T-helper 1 cell treated with Interleukin-12 subunit alpha and Interleukin-12 subunit beta and Interleukin-4 antibody, amounts not matched to agents 30 μg/mL and 1 μg/mL, for 36 hours (primary cell): ENCODE data around the gene GATB.

ENCODE experiments used
- H3K27ac Mint-ChIP-seq: one replicate; pipeline ENCODE4 v1.8.0; 2021; ENCODE audit warnings: mild to moderate bottlenecking, mixed read lengths
- H3K27me3 Mint-ChIP-seq: one replicate; pipeline ENCODE4 v1.8.0; 2021; ENCODE audit warnings: low read depth, mixed read lengths
- H3K36me3 Mint-ChIP-seq: one replicate; pipeline ENCODE4 v1.8.0; 2021; ENCODE audit warnings: low read depth, mixed read lengths
- H3K4me1 Mint-ChIP-seq: one replicate; pipeline ENCODE4 v1.8.0; 2021; ENCODE audit warnings: low read depth, mixed read lengths
- H3K4me3 Mint-ChIP-seq: one replicate; pipeline ENCODE4 v1.8.0; 2021; ENCODE audit warnings: mild to moderate bottlenecking, moderate library complexity, mixed read lengths
- H3K9me3 Mint-ChIP-seq: one replicate; pipeline ENCODE4 v1.8.0; 2021; ENCODE audit warnings: mixed read lengths

Gene GATB

GRCh38 chr4:151729731-151730559, 30.9 kb downstream of the GATB start:
- Mint-ChIP-seq H3K27ac (no peak overlapping the region), H3K4me1 (peaks cover 12% of the 10 kb centered on the region), H3K9me3 (peaks cover 7% of the 10 kb centered on the region), H3K36me3 (peaks cover 4% of the 10 kb centered on the region), H3K27me3 (no peaks in the 10 kb centered on the region), H3K4me3 (no peak overlapping the region)

- no peaks in the 10 kb centered on the region for H3K27me3 Mint-ChIP-seq
- H3K27ac Mint-ChIP-seq: no peak overlapping the region
- no peaks in the 10 kb centered on the region for H3K9me3 Mint-ChIP-seq
- H3K36me3 Mint-ChIP-seq: peaks cover 4% of the 10 kb centered on the region
- peaks cover 12% of the 10 kb centered on the region for H3K4me1 Mint-ChIP-seq
- H3K4me3 Mint-ChIP-seq: no peak overlapping the region
Observed at GRCh38 chr4:151728679-151729078, 32.1 kb downstream of the GATB start.

- H3K27ac Mint-ChIP-seq: no peak overlapping the region
- H3K4me3 Mint-ChIP-seq: no peak overlapping the region
- peaks cover 4% of the 10 kb centered on the region for H3K36me3 Mint-ChIP-seq
- no peaks in the 10 kb centered on the region for H3K27me3 Mint-ChIP-seq
- peaks cover 9% of the 10 kb centered on the region for H3K4me1 Mint-ChIP-seq
- no peaks in the 10 kb centered on the region for H3K9me3 Mint-ChIP-seq
Observed at GRCh38 chr4:151728006-151728405, 32.8 kb downstream of the GATB start.

- Mint-ChIP-seq H3K27me3 (no peaks in the 10 kb centered on the region), H3K27ac (no peak overlapping the region), H3K36me3 (peaks cover 3% of the 10 kb centered on the region), H3K4me3 (no peak overlapping the region), H3K4me1 (peaks cover 6% of the 10 kb centered on the region), H3K9me3 (no peaks in the 10 kb centered on the region)
Observed at GRCh38 chr4:151727365-151727764, 33.4 kb downstream of the GATB start.

- Mint-ChIP-seq H3K4me1 (peaks cover 2% of the 10 kb centered on the region), H3K36me3 (peaks cover 3% of the 10 kb centered on the region), H3K4me3 (no peak overlapping the region), H3K27ac (no peak overlapping the region), H3K27me3 (no peaks in the 10 kb centered on the region), H3K9me3 (no peaks in the 10 kb centered on the region)
Observed at GRCh38 chr4:151725087-151725486, 35.7 kb downstream of the GATB start.

- Mint-ChIP-seq H3K27me3 (no peaks in the 10 kb centered on the region), H3K36me3 (no peaks in the 10 kb centered on the region), H3K4me1 (no peaks in the 10 kb centered on the region), H3K9me3 (no peaks in the 10 kb centered on the region), H3K4me3 (no peak overlapping the region), H3K27ac (no peak overlapping the region)
Observed at GRCh38 chr4:151721916-151722315, 38.9 kb downstream of the GATB start.

GRCh38 chr4:151721466-151721865, 39.3 kb downstream of the GATB start:
- Mint-ChIP-seq H3K4me3 (no peak overlapping the region), H3K4me1 (no peaks in the 10 kb centered on the region), H3K36me3 (no peaks in the 10 kb centered on the region)

GRCh38 chr4:151719956-151720334, 40.9 kb downstream of the GATB start:
- no peaks in the 10 kb centered on the region for H3K36me3 Mint-ChIP-seq
- H3K4me3 Mint-ChIP-seq: no peak overlapping the region
- H3K27ac Mint-ChIP-seq: no peak overlapping the region
- H3K4me1 Mint-ChIP-seq: no peaks in the 10 kb centered on the region
- H3K27me3 Mint-ChIP-seq: no peaks in the 10 kb centered on the region
- no peaks in the 10 kb centered on the region for H3K9me3 Mint-ChIP-seq

More at GRCh38 chr4:151721466-151721865, 39.3 kb downstream of the GATB start:
- no peak overlapping the region for H3K27ac Mint-ChIP-seq
- no peaks in the 10 kb centered on the region for H3K9me3 Mint-ChIP-seq
- no peaks in the 10 kb centered on the region for H3K27me3 Mint-ChIP-seq

GRCh38 chr4:151718984-151719955, 41.5 kb downstream of the GATB start:
- no peaks in the 10 kb centered on the region for H3K9me3 Mint-ChIP-seq
- no peaks in the 10 kb centered on the region for H3K36me3 Mint-ChIP-seq

GRCh38 chr4:151717909-151718628, 42.7 kb downstream of the GATB start:
- Mint-ChIP-seq H3K9me3 (no peaks in the 10 kb centered on the region), H3K4me3 (no peak overlapping the region), H3K4me1 (no peaks in the 10 kb centered on the region), H3K27ac (no peak overlapping the region), H3K27me3 (no peaks in the 10 kb centered on the region), H3K36me3 (no peaks in the 10 kb centered on the region)

More at GRCh38 chr4:151718984-151719955, 41.5 kb downstream of the GATB start:
- H3K4me1 Mint-ChIP-seq: no peaks in the 10 kb centered on the region
- no peaks in the 10 kb centered on the region for H3K27me3 Mint-ChIP-seq
- no peak overlapping the region for H3K4me3 Mint-ChIP-seq
- no peak overlapping the region for H3K27ac Mint-ChIP-seq

GRCh38 chr4:151717314-151717713, 43.5 kb downstream of the GATB start:
- no peak overlapping the region for H3K27ac Mint-ChIP-seq
- H3K27me3 Mint-ChIP-seq: no peaks in the 10 kb centered on the region
- H3K4me1 Mint-ChIP-seq: no peaks in the 10 kb centered on the region
- H3K4me3 Mint-ChIP-seq: no peak overlapping the region
- no peaks in the 10 kb centered on the region for H3K36me3 Mint-ChIP-seq
- no peaks in the 10 kb centered on the region for H3K9me3 Mint-ChIP-seq

- H3K4me3 Mint-ChIP-seq: no peak overlapping the region
- H3K27me3 Mint-ChIP-seq: no peaks in the 10 kb centered on the region
- H3K4me1 Mint-ChIP-seq: no peaks in the 10 kb centered on the region
- no peaks in the 10 kb centered on the region for H3K36me3 Mint-ChIP-seq
- H3K27ac Mint-ChIP-seq: no peak overlapping the region
- no peaks in the 10 kb centered on the region for H3K9me3 Mint-ChIP-seq
Observed at GRCh38 chr4:151716324-151716723, 44.5 kb downstream of the GATB start.

GRCh38 chr4:151715881-151716280, 44.9 kb downstream of the GATB start:
- Mint-ChIP-seq H3K27me3 (no peaks in the 10 kb centered on the region), H3K27ac (no peak overlapping the region), H3K4me1 (no peaks in the 10 kb centered on the region), H3K9me3 (no peaks in the 10 kb centered on the region), H3K4me3 (no peak overlapping the region), H3K36me3 (no peaks in the 10 kb centered on the region)

- no peaks in the 10 kb centered on the region for H3K36me3 Mint-ChIP-seq
- no peak overlapping the region for H3K4me3 Mint-ChIP-seq
- no peaks in the 10 kb centered on the region for H3K4me1 Mint-ChIP-seq
- no peaks in the 10 kb centered on the region for H3K27me3 Mint-ChIP-seq
- no peaks in the 10 kb centered on the region for H3K9me3 Mint-ChIP-seq
- no peak overlapping the region for H3K27ac Mint-ChIP-seq
Observed at GRCh38 chr4:151712777-151713176, 48.0 kb downstream of the GATB start.
